GM13977 (cell line): Measurements from ENCODE around the gene RNF44.
A peak's percentile ranks its signal among the peaks of the same experiment; 100 is the strongest.

Source experiments
- DNase-seq: peaks from one replicate; pipeline ENCODE4 v3.0.0; 2012; ENCODE audit warnings: low spot score
- in situ Hi-C: fragments of 300-500 bp; cut with MboI; formaldehyde crosslinking; loops from one replicate; pipeline ENCODE4 v1.12.0; 2022; ENCODE audit warnings: low sequenced_read_pairs, low pct_unique_long_range_greater_than_20kb, mixed read lengths, inconsistent platforms; ENCODE audit not compliant: unreplicated experiment
- TF ChIP-seq, protein P1 (sequence below): IDR thresholded peaks from 2 replicates; pipeline ENCODE4 v1.5.1; 2012; ENCODE audit warnings: mild to moderate bottlenecking, control low read depth; ENCODE audit not compliant: insufficient read depth; ENCODE audit errors: extremely low read depth, missing control alignments

The RNF44 gene

DNA sequence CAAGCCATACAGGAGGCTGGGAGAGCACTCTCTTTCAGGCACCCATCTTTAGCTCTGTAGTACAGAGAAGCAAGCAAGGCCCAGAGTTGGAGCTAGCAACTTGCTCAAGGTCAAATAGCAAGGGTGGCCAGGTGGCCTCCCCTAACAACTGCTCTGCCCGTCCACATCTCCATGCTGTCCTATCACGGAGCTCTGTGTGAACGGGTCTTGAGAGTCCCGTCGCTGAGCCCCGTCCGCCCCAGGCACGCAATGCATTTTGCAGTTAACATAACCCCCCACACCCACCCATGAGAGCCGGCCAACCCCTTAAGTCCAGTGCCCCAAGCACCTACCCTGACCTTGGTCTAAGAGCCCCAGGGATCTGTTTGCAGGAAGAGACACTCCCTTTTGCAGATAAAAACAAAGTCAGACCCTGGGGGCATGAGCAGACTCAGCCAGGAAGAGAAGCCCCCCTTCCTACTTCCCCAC, 1.5 kb downstream of the RNF44 start:
- DNase-seq: peak; percentile 30
- TF ChIP-seq, protein P1, sequence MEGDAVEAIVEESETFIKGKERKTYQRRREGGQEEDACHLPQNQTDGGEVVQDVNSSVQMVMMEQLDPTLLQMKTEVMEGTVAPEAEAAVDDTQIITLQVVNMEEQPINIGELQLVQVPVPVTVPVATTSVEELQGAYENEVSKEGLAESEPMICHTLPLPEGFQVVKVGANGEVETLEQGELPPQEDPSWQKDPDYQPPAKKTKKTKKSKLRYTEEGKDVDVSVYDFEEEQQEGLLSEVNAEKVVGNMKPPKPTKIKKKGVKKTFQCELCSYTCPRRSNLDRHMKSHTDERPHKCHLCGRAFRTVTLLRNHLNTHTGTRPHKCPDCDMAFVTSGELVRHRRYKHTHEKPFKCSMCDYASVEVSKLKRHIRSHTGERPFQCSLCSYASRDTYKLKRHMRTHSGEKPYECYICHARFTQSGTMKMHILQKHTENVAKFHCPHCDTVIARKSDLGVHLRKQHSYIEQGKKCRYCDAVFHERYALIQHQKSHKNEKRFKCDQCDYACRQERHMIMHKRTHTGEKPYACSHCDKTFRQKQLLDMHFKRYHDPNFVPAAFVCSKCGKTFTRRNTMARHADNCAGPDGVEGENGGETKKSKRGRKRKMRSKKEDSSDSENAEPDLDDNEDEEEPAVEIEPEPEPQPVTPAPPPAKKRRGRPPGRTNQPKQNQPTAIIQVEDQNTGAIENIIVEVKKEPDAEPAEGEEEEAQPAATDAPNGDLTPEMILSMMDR: no peak
- in situ Hi-C loops: no loop called here

DNA sequence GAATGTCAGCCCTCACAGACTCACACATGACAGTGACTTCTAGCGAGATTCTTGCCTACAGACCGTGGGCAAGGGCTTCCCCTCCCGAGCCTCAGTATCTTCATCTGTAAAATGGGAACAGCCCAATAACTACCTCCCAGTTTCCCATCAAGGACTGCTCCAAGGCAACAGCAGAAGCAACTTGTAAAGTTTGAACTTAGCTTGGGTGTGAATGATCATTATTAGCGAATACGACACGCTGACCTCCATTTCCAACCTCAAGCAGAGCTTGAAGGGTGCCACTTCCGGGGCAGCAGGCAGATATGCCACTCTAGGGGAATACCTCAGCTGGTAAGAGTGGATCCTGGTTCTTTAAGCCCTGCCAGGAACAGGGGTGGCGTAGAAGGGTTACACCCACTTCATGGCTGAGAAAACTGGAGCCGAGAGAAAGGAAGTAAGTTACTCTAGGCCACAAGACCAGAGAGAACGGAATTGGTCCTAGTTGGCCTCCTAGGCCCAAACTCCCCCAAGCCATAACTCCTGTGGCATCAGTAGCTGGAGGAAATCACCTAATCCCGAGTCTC, 2.0 kb downstream of the RNF44 start:
- in situ Hi-C loops: no loop called here
- DNase-seq: peak; percentile 52
- TF ChIP-seq, protein P1: no peak

DNA sequence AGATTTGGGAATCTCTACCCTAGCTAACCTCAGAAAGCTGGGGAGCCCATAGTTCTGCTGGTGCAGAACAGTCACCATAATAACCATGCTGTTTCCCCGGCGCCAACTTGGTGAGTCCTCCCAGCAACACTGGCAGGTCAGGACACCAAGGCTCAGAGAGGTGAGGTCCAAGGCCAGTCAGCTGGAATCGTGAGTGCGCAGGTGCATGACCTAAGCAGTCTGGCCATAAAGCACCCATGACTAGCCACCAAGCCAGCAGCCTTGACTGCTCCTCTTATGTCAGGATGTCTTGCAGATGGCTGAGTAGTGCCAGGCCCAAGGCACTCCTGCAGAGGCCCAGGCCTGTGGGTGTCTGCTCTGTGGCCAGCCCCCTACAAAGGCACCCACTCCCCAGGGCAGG, 2.6 kb downstream of the RNF44 start:
- in situ Hi-C loops: no loop called here
- DNase-seq: peak; percentile 46
- TF ChIP-seq, protein P1: no peak

DNA sequence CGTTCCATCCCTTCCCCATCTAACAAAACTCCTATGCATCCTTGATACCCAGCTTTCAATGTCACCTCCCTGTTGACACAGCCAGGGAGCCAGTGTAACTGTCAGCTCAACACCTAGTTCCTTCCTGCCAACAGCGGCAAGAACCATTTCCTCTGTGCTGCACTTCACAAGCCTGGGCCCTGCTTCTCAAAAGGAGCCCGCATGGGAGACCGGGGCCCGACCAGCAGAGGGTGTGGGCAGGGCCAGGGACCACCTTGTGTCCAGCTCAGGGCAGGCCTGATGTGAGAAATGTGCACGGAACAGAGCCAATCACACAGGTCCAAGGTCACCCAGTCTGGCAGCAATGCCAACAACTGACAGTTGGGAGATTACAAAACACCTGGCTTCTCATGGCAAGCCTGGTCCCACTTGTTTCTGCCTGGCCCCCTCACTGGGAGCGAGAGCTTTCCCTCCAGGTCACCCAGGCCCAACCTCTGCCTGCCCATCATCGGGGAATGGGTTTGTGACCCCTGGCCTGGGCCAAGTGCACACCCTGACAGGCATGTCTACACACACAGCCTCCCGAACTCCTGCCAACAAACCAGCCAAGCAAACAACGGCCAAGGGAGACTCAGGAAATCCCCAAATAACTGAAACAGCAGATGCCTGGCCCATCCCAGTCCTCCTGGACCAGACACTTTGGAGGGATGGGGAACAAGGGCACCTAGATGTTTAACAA, 3.1 kb downstream of the RNF44 start:
- in situ Hi-C loops: no loop called here
- DNase-seq: peak; percentile 63
- TF ChIP-seq, protein P1: no peak

DNA sequence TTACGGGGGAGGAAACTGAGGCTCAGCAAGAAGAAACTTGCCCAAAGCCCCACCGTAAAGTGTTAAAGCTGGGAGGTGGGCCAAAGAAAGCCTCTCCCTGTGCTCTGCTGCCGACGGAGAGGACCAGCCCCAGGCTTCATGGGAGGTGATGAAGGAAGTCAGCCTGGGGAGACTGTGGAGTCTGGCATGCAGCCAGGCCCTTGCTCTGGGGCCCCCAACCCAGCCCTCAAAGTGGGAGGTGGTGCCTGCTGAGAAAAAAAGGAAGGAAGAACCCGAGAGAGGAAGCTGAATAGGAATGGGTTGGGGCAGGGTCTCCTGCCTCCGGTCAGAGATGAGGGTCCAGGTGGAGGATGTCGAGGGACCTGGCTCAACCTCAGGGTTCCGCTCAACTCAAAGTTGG, 3.8 kb downstream of the RNF44 start:
- no peak for DNase-seq
- in situ Hi-C loops: no loop called here
- TF ChIP-seq, protein P1: no peak

DNA sequence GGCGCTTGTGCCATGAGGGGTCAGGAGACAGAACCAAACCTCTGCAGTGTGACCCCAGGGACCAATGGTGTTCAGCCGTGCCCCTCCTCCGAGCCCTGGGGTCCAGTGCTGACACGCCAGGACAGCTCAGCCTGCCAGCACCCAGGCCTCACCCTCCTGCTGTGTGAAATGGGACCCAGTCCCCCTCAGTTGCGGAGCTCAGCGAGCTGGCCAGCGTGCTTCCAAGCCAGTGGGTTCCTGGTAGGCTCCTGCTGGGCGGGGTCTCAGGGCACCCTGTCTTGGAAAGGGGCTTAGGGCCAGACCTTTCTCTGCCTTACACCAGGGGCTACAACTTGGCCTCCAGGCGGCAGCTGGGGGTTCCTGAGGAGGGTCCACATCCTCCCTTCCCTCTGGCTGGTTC, 4.4 kb downstream of the RNF44 start:
- in situ Hi-C loops: no loop called here
- TF ChIP-seq, protein P1: no peak
- DNase-seq: no peak
